Fibroblast of villous mesenchyme (primary cell): Measurements from ENCODE around the gene ARF6. TPM values are rescaled to one million over a fixed set of nuclear protein-coding genes. Genes with fewer than 3 reads are reported as not detected.
"Not testable (repeated sequence)": the region's sequence is repeated elsewhere in the genome, so short reads cannot be mapped to it uniquely, and the experiment has no call there.

Experiments used
- DNase-seq: peaks from one replicate; pipeline ENCODE4 v3.0.0-alpha.2; 2010; ENCODE audit warnings: low read depth
- H3K4me3 ChIP-seq: 2 replicates; pipeline ENCODE4 v1.5.1; 2011; ENCODE audit warnings: low read depth, mild to moderate bottlenecking, low read length
- CTCF ChIP-seq: IDR thresholded peaks from 2 replicates; pipeline ENCODE4 v1.5.1; 2012; ENCODE audit warnings: low read depth, mild to moderate bottlenecking, low read length; ENCODE audit not compliant: insufficient read depth
- total RNA-seq: library from RNA; depleted of rRNA; stranded (reverse); fragments of >200 nt; gene quantifications from 2 replicates; pipeline ENCODE4 v1.2.3, GENCODE V29; 2012

ARF6 gene
- total RNA-seq, 1 donor, result 111 TPM

GRCh38 chr14:49933128-49933527, 40.2 kb downstream of the ARF6 start:
- no peak for TF ChIP-seq CTCF
- no peak for DNase-seq
- no peak overlapping the region for H3K4me3 ChIP-seq

- H3K4me3 ChIP-seq, result no peak overlapping the region
- no peak for DNase-seq
- no peak for TF ChIP-seq CTCF
Observed at GRCh38 chr14:49933704-49934103, 40.8 kb downstream of the ARF6 start.

- no peak for DNase-seq
- H3K4me3 ChIP-seq, result no peak overlapping the region
- no peak for TF ChIP-seq CTCF
Observed at GRCh38 chr14:49934646-49935045, 41.8 kb downstream of the ARF6 start.

- no peak overlapping the region for H3K4me3 ChIP-seq
- no peak for DNase-seq
- TF ChIP-seq CTCF, result no peak
Observed at GRCh38 chr14:49935526-49935925, 42.6 kb downstream of the ARF6 start.

- DNase-seq, result not testable (repeated sequence)
Observed at GRCh38 chr14:49936246-49936645, 43.4 kb downstream of the ARF6 start.

GRCh38 chr14:49936882-49937281, 44.0 kb downstream of the ARF6 start:
- H3K4me3 ChIP-seq, DNase-seq: not testable (repeated sequence)

More at GRCh38 chr14:49936246-49936645, 43.4 kb downstream of the ARF6 start:
- not testable (repeated sequence) for H3K4me3 ChIP-seq

- DNase-seq, H3K4me3 ChIP-seq: not testable (repeated sequence)
Observed at GRCh38 chr14:49939215-49939614, 46.3 kb downstream of the ARF6 start.

GRCh38 chr14:49939884-49940510, 47.1 kb downstream of the ARF6 start:
- no peak for DNase-seq
- H3K4me3 ChIP-seq, result no peak overlapping the region
- TF ChIP-seq CTCF, result no peak
